Measurements from ENCODE around the gene PET117. TPM values are rescaled to one million over a fixed set of nuclear protein-coding genes. Genes with fewer than 3 reads are reported as not detected.

The PET117 gene
- total and polyA plus RNA-seq, 2 experiments from 2014 or later, result 18.2 to 25.7 TPM

- H3K9me3 ChIP-seq (ENCODE audit: low read depth), result no peaks in the 10 kb centered on the region
- H3K27me3 ChIP-seq, result no peaks in the 10 kb centered on the region
- peaks cover 10% of the 10 kb centered on the region for H3K36me3 ChIP-seq
- TF ChIP-seq CTCF (IDR thresholded peaks at IDR 0.05; ENCODE audit: low read depth, low read length), result no peak
- peaks cover 7% of the 10 kb centered on the region for H3K4me1 ChIP-seq (ENCODE audit: low read depth)
- H3K27ac ChIP-seq, result no peak overlapping the region
- H3K4me3 ChIP-seq, result no peak overlapping the region
- DNase-seq (ENCODE audit: low read depth in 1 of 2, low spot score in 1 of 2), result no peak
These were observed 2.2 kb downstream of the PET117 start for GRCh38 chr20:18139832-18140231.

- DNase-seq (ENCODE audit: low read depth in 1 of 2, low spot score in 1 of 2), result no peak
- no peaks in the 10 kb centered on the region for H3K4me1 ChIP-seq (ENCODE audit: low read depth)
- peaks cover 13% of the 10 kb centered on the region for H3K36me3 ChIP-seq
- no peak overlapping the region for H3K27ac ChIP-seq
- H3K27me3 ChIP-seq, result no peaks in the 10 kb centered on the region
- no peak for TF ChIP-seq CTCF (IDR thresholded peaks at IDR 0.05; ENCODE audit: low read depth, low read length)
- no peak overlapping the region for H3K4me3 ChIP-seq
- H3K9me3 ChIP-seq (ENCODE audit: low read depth), result no peaks in the 10 kb centered on the region
These were observed 7.0 kb downstream of the PET117 start for GRCh38 chr20:18144541-18145099.

DNA sequence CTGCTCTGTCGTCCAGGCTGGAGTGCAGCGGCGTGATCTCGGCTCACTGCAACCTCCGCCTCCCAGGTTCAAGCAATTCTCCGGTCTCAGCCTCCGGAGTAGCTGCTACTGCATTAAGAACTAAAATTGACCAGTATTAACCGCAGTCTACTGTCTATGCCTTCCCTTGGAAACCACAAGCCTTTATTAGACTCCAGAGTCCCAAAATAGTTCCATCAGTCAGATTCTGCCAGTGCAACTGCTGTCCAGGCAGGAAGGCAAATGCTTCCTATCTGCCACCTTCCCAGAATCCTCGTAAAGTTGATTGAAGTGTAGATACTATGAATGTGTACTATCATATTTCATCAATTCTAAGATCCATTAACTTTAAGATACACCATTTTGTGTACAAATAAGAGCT, 16.7 kb downstream of the PET117 start:
- Histone ChIP-seq H3K27ac (no peak overlapping the region), H3K36me3 (peaks cover 19% of the 10 kb centered on the region), H3K27me3 (no peaks in the 10 kb centered on the region), H3K9me3 (ENCODE audit: low read depth) (no peaks in the 10 kb centered on the region), H3K4me3 (no peak overlapping the region), H3K4me1 (ENCODE audit: low read depth) (no peaks in the 10 kb centered on the region)
- no peak for TF ChIP-seq CTCF (IDR thresholded peaks at IDR 0.05; ENCODE audit: low read depth, low read length)
- DNase-seq (ENCODE audit: low read depth in 1 of 2, low spot score in 1 of 2), result no peak

DNA sequence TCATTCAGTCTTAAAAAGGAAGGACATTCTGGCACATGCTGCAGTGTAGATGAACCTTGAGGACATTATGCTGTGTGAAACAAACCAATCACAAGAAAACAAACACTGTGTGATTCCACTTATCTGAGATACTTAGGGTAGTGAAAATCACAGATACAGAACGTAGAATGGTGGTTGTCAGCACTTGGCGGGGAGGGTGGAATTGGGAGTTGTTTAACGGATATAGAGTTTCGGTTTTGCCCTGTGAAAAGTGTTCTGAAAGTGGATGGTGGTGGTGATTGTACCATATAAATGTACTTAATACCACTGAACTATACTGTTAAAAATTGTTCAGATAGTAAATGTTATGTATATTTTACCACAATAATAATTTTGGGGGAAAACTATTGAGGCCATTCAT, 18.4 kb downstream of the PET117 start:
- H3K27ac ChIP-seq, result no peak overlapping the region
- H3K4me3 ChIP-seq, result no peak overlapping the region
- no peak for TF ChIP-seq CTCF (IDR thresholded peaks at IDR 0.05; ENCODE audit: low read depth, low read length)
- H3K9me3 ChIP-seq (ENCODE audit: low read depth), result no peaks in the 10 kb centered on the region
- no peaks in the 10 kb centered on the region for H3K27me3 ChIP-seq
- H3K36me3 ChIP-seq, result peaks cover 34% of the 10 kb centered on the region
- DNase-seq (ENCODE audit: low read depth in 1 of 2, low spot score in 1 of 2), result no peak
- H3K4me1 ChIP-seq (ENCODE audit: low read depth), result no peaks in the 10 kb centered on the region

GRCh38 chr20:18164356-18164755, 26.7 kb downstream of the PET117 start:
- H3K27ac ChIP-seq, result no peak overlapping the region
- H3K4me3 ChIP-seq, result no peak overlapping the region
- H3K9me3 ChIP-seq (ENCODE audit: low read depth), result no peaks in the 10 kb centered on the region
- H3K36me3 ChIP-seq, result peaks cover 19% of the 10 kb centered on the region
- no peaks in the 10 kb centered on the region for H3K27me3 ChIP-seq
- H3K4me1 ChIP-seq (ENCODE audit: low read depth), result no peaks in the 10 kb centered on the region
- TF ChIP-seq CTCF (IDR thresholded peaks at IDR 0.05; ENCODE audit: low read depth, low read length), result no peak
- DNase-seq (ENCODE audit: low read depth in 1 of 2, low spot score in 1 of 2), result no peak

DNA sequence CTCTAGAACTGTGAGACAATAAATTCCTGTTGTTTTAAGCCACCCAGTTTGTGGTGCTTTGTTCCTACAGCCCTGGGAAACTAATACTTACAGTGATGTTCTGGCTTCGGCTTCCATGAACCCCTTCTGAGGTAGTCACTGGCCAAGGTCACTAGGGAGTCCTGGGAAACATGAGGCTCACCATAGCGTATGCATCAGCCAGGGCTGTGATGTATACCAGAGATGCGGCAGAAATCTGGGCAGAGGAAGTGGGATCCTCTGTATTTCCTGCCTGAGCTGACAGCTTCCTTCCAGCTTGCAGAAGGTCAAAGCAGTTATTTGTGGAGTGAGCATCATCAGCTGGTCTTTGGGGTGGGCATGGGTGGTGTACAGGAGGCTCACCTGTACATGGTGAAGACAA, 27.9 kb downstream of the PET117 start:
- no peak for TF ChIP-seq CTCF (IDR thresholded peaks at IDR 0.05; ENCODE audit: low read depth, low read length)
- Histone ChIP-seq H3K4me3 (no peak overlapping the region), H3K27me3 (no peaks in the 10 kb centered on the region), H3K4me1 (ENCODE audit: low read depth) (no peaks in the 10 kb centered on the region), H3K27ac (no peak overlapping the region), H3K36me3 (peaks cover 8% of the 10 kb centered on the region), H3K9me3 (ENCODE audit: low read depth) (no peaks in the 10 kb centered on the region)
- DNase-seq (ENCODE audit: low read depth in 1 of 2, low spot score in 1 of 2), result no peak

All from cardiac muscle cell (in vitro differentiated cells and primary cell).